GM12878 (cell line): ENCODE data around the gene KRT38. TPM values are rescaled to one million over a fixed set of nuclear protein-coding genes. Genes with fewer than 3 reads are reported as not detected.

Experiments used
- ATAC-seq: fragments of 200-7000 bp; cut with Tn5 transposase; 3 replicates; pipeline ENCODE4 v1.9.1; 2020; ENCODE audit warnings: mild to moderate bottlenecking, moderate library complexity
- BruUV-seq: library from RNA; stranded (reverse); fragments of 400-500 nt; replicated peaks from 2 replicates; lab custom pipeline; 2021; lab: Mats Ljungman, UMichigan
- CTCF ChIA-PET: fragments of 300-600 bp; sonication (Branson Sonifier 250); formaldehyde crosslinking; extraction: SDS; loops from one replicate; lab custom pipeline; 2021; ENCODE audit warnings: inconsistent platforms; lab: Yijun Ruan, JAX
- POLR2A ChIA-PET: fragments of 350-600 bp; formaldehyde crosslinking; extraction: SDS; loops from one replicate; lab custom pipeline; 2021; ENCODE audit warnings: inconsistent platforms; lab: Charles Lee
- RAD21 ChIA-PET: fragments of 300-600 bp; sonication (Branson Sonifier 250); formaldehyde crosslinking; loops from one replicate; lab custom pipeline; 2023; ENCODE audit warnings: antibody characterized with exemption; ENCODE audit not compliant: unreplicated experiment; lab: Charles Lee
- SMC1A ChIA-PET: fragments of 300-600 bp; sonication (Branson Sonifier 250); formaldehyde crosslinking; loops from one replicate; lab custom pipeline; 2023; ENCODE audit not compliant: unreplicated experiment, uncharacterized antibody; lab: Charles Lee
- DNase-seq: peaks from one replicate; pipeline ENCODE4 v3.0.0-alpha.2; 2011; ENCODE audit warnings: low read depth, low spot score
- FAIRE-seq: peaks from 3 replicates; lab custom pipeline; 2011; peaks lifted over from hg19 to GRCh38; lab: Jason Lieb, UNC
- H2AFZ ChIP-seq: 2 replicates; pipeline ENCODE4 v1.6.0; 2011; ENCODE audit warnings: low read depth, low read length, control low read depth; ENCODE audit not compliant: control insufficient read depth
- H3K27ac ChIP-seq: 2 replicates; pipeline ENCODE4 v1.5.1; 2011; ENCODE audit warnings: control low read depth; ENCODE audit not compliant: control insufficient read depth, insufficient read depth
- H3K27me3 ChIP-seq, 2 experiments: replicated peaks in 1 of 2; 2 replicates each; pipeline versions ENCODE4 v1.6.0 to v1.6.1; 2011; ENCODE audit warnings: low read length in 1 of 2; ENCODE audit not compliant: control insufficient read depth in 2 of 2, insufficient read depth in 2 of 2
- H3K36me3 ChIP-seq, 2 experiments: 2 replicates each; pipeline ENCODE4 v1.5.1; 2011; ENCODE audit warnings: low read length in 1 of 2; ENCODE audit not compliant: control insufficient read depth in 2 of 2, insufficient read depth in 2 of 2
- H3K4me1 ChIP-seq: 2 replicates; pipeline ENCODE4 v1.6.1; 2011; ENCODE audit warnings: mild to moderate bottlenecking, low read length, moderate library complexity, mixed read lengths; ENCODE audit not compliant: control insufficient read depth, insufficient read depth
- H3K4me2 ChIP-seq: 2 replicates; pipeline ENCODE4 v1.6.0; 2011; ENCODE audit warnings: control low read depth; ENCODE audit not compliant: control insufficient read depth, insufficient read depth
- H3K4me3 ChIP-seq: fragments of 200-600 bp; sonication (generic); 2 replicates; pipeline ENCODE4 v1.5.1; 2016
- H3K79me2 ChIP-seq: 2 replicates; pipeline ENCODE4 v1.6.0; 2011; ENCODE audit warnings: low read length; ENCODE audit not compliant: control insufficient read depth, insufficient read depth
- H3K9ac ChIP-seq: 2 replicates; pipeline ENCODE4 v1.8.0; 2011; ENCODE audit warnings: low read length, control low read depth, mixed read lengths; ENCODE audit not compliant: control insufficient read depth, insufficient read depth
- H3K9me3 ChIP-seq: replicated peaks from 3 replicates; pipeline ENCODE4 v1.5.1; 2011; ENCODE audit warnings: mild to moderate bottlenecking, low read length; ENCODE audit not compliant: control insufficient read depth, insufficient read depth
- H4K20me1 ChIP-seq: 2 replicates; pipeline ENCODE4 v1.6.0; 2011; ENCODE audit not compliant: control insufficient read depth, insufficient read depth
- IKZF1 ChIP-seq: fragments of 450-650 bp; conservative IDR thresholded peaks from 2 replicates; pipeline ENCODE4 v1.6.1; 2017; ENCODE audit warnings: antibody characterized with exemption, mild to moderate bottlenecking
- PML ChIP-seq: IDR thresholded peaks from 2 replicates; pipeline ENCODE4 v1.6.1; 2012; ENCODE audit warnings: low read length, inconsistent platforms
- POLR2AphosphoS2 ChIP-seq: IDR thresholded peaks from 2 replicates; pipeline ENCODE4 v1.6.1; 2011; ENCODE audit warnings: low read depth, mild to moderate bottlenecking, low read length, improper control_type of control experiment, moderate library complexity
- TCF7 ChIP-seq: IDR thresholded peaks from 2 replicates; pipeline ENCODE4 v1.6.1; 2014; ENCODE audit warnings: antibody characterized with exemption, borderline replicate concordance
- WRNIP1 ChIP-seq: IDR thresholded peaks from 2 replicates; pipeline ENCODE4 v1.6.1; 2011; ENCODE audit warnings: low read depth, low read length, improper control_type of control experiment, borderline replicate concordance
- ZNF24 ChIP-seq: fragments of 450-650 bp; IDR thresholded peaks from 2 replicates; pipeline ENCODE4 v1.6.1; 2017; ENCODE audit warnings: antibody characterized with exemption, mild to moderate bottlenecking
- ZNF274 ChIP-seq: IDR thresholded peaks from one replicate; pipeline ENCODE4 v1.8.0; 2011; ENCODE audit not compliant: insufficient read length, insufficient read depth
- ZNF687 ChIP-seq: fragments of 450-650 bp; IDR thresholded peaks from 2 replicates; pipeline ENCODE4 v1.6.1; 2017; ENCODE audit warnings: mild to moderate bottlenecking, moderate library complexity
- ZSCAN29 ChIP-seq: fragments of 450-650 bp; IDR thresholded peaks from 2 replicates; pipeline ENCODE4 v1.6.1; 2017; ENCODE audit warnings: mild to moderate bottlenecking, moderate library complexity
- WGBS: methylation state at CpG from one replicate; pipeline ENCODE4 v1.1.6; 2016; ENCODE audit warnings: low lambda C conversion rate; ENCODE audit not compliant: insufficient replicate concordance, insufficient coverage; ENCODE audit errors: missing lambda C conversion rate; 5-methylcytosine and 5-hydroxymethylcytosine counted together
- in situ Hi-C: fragments of 300-500 bp; cut with MboI; formaldehyde crosslinking; loops from 9 replicates; pipeline ENCODE4 v1.14.3; 2018; ENCODE audit warnings: mixed read lengths
- intact Hi-C: fragments of 100-400 bp; cut with micrococcal nuclease; formaldehyde crosslinking; loops from one replicate; pipeline ENCODE4 v1.14.2; 2022; ENCODE audit not compliant: unreplicated experiment
- polyA plus RNA-seq, 11 experiments: library from polyadenylated mRNA; depleted of rRNA in 4 of 11; unstranded in 6 of 11; stranded (reverse) in 5 of 11; fragments of >200 nt; fragmentation: Nextera tagmentation in 4 of 11; fragmentation: Illumina TruSeq in 1 of 11; extraction: Ambion mirVana in 4 of 11; extraction: Trizol in 1 of 11; gene quantifications; 1 replicate in 1 of 11; 2 replicates in 10 of 11; pipeline versions ENCODE4 v1.2.1 to v1.2.3, GENCODE V29; 2011 to 2016; ENCODE audit warnings: inconsistent platforms in 2 of 11, missing spikeins in 2 of 11, low read depth in 1 of 11
- total RNA-seq, 4 experiments: library from RNA; depleted of rRNA in 3 of 4; stranded (reverse); fragments of >200 nt in 3 of 4; fragmentation: Illumina TruSeq in 1 of 4; extraction: Trizol in 1 of 4; gene quantifications; 2 replicates each; pipeline versions ENCODE4 v1.2.1 to v1.2.3, GENCODE V29; 2013 to 2021

The KRT38 gene
- total and polyA plus RNA-seq, 10 of the 15 experiments (the other 5 are each of a cell fraction or from before 2014, with no cell fraction given): not detected

GRCh38 chr17:41396340-41396739, 44.4 kb downstream of the KRT38 start:
- Histone ChIP-seq H3K4me1 (no peaks in the 10 kb centered on the region), H3K79me2 (no peaks in the 10 kb centered on the region), H3K4me3 (no peak overlapping the region), H3K9me3 (no peaks in the 10 kb centered on the region), H2AFZ (no peak overlapping the region), H3K27ac (no peak overlapping the region), H4K20me1 (no peaks in the 10 kb centered on the region), H3K27me3 (peaks cover 0 to 6% of the 10 kb centered on the region in 2 experiments; a peak in 2 of 4 replicates), H3K4me2 (no peak overlapping the region), H3K9ac (no peak overlapping the region), H3K36me3 (no peaks in the 10 kb centered on the region)
- ATAC-seq (no peak), DNase-seq (no peak), FAIRE-seq (no peak)
- CTCF ChIA-PET: no interaction called here
- in situ Hi-C loops (no loop called here), intact Hi-C loops (no loop called here)
- BruUV-seq: no TSS peak
- 60% methylated on average over 7 of the region's 7 CpGs for WGBS
- SMC1A ChIA-PET: interaction anchor here (0.6 kb wide), 1 partner anchor 163 kb away, joined by 3 read pairs; no protein-coding TSS in a partner anchor
- RAD21 ChIA-PET: no interaction called here
- POLR2A ChIA-PET: no interaction called here
- TF ChIP-seq POLR2AphosphoS2 (no peak), ZSCAN29 (no peak), ZNF24 (no peak), ZNF687 (no peak), IKZF1 (no peak), PML (no peak), TCF7 (no peak), WRNIP1 (no peak), ZNF274 (no peak)
